Measurements from ENCODE around the gene NHEJ1. TPM values are rescaled to one million over a fixed set of nuclear protein-coding genes. Genes with fewer than 3 reads are reported as not detected.

NHEJ1 gene
- total and polyA plus RNA-seq, 9 of the 15 experiments (the other 6 are each of a cell fraction or from before 2014, with no cell fraction given) = 9.0 to 23.7 (median 13.9) TPM

- TF ChIP-seq RNF219 (CRISPR knock-in tag; IDR thresholded peaks at IDR 0.05) = no peak
- no peak for TF ChIP-seq CREB1 (IDR thresholded peaks at IDR 0.05)
- no peak for TF ChIP-seq CREB1 (CRISPR knock-in tag; IDR thresholded peaks at IDR 0.05)
- no peak for TF ChIP-seq SREBF1 (IDR thresholded peaks at IDR 0.05; ENCODE audit: borderline replicate concordance, low read depth, low read length)
- TF ChIP-seq ZFX (CRISPR knock-in tag; IDR thresholded peaks at IDR 0.05) = peak; percentile 97
- no peak for TF ChIP-seq TARDBP (IDR thresholded peaks at IDR 0.05)
- TF ChIP-seq EGR1 (conservative IDR thresholded peaks at IDR 0.05) = peak; percentile 60
- TF ChIP-seq RBBP5 (IDR thresholded peaks at IDR 0.05; ENCODE audit: borderline replicate concordance, insufficient read depth, low read length, poor library complexity, severe bottlenecking) = no peak
- TF ChIP-seq RBFOX2 (IDR thresholded peaks at IDR 0.05; ENCODE audit: low read depth, low read length) = peak; percentile 88
- no peak for TF ChIP-seq SREBF2 (CRISPR knock-in tag; IDR thresholded peaks at IDR 0.05)
- peak; percentile 20; the same call in 1 of the 2 replicates for TF ChIP-seq CTBP1 (IDR thresholded peaks at IDR 0.05; ENCODE audit: borderline replicate concordance)
- TF ChIP-seq, protein P1, sequence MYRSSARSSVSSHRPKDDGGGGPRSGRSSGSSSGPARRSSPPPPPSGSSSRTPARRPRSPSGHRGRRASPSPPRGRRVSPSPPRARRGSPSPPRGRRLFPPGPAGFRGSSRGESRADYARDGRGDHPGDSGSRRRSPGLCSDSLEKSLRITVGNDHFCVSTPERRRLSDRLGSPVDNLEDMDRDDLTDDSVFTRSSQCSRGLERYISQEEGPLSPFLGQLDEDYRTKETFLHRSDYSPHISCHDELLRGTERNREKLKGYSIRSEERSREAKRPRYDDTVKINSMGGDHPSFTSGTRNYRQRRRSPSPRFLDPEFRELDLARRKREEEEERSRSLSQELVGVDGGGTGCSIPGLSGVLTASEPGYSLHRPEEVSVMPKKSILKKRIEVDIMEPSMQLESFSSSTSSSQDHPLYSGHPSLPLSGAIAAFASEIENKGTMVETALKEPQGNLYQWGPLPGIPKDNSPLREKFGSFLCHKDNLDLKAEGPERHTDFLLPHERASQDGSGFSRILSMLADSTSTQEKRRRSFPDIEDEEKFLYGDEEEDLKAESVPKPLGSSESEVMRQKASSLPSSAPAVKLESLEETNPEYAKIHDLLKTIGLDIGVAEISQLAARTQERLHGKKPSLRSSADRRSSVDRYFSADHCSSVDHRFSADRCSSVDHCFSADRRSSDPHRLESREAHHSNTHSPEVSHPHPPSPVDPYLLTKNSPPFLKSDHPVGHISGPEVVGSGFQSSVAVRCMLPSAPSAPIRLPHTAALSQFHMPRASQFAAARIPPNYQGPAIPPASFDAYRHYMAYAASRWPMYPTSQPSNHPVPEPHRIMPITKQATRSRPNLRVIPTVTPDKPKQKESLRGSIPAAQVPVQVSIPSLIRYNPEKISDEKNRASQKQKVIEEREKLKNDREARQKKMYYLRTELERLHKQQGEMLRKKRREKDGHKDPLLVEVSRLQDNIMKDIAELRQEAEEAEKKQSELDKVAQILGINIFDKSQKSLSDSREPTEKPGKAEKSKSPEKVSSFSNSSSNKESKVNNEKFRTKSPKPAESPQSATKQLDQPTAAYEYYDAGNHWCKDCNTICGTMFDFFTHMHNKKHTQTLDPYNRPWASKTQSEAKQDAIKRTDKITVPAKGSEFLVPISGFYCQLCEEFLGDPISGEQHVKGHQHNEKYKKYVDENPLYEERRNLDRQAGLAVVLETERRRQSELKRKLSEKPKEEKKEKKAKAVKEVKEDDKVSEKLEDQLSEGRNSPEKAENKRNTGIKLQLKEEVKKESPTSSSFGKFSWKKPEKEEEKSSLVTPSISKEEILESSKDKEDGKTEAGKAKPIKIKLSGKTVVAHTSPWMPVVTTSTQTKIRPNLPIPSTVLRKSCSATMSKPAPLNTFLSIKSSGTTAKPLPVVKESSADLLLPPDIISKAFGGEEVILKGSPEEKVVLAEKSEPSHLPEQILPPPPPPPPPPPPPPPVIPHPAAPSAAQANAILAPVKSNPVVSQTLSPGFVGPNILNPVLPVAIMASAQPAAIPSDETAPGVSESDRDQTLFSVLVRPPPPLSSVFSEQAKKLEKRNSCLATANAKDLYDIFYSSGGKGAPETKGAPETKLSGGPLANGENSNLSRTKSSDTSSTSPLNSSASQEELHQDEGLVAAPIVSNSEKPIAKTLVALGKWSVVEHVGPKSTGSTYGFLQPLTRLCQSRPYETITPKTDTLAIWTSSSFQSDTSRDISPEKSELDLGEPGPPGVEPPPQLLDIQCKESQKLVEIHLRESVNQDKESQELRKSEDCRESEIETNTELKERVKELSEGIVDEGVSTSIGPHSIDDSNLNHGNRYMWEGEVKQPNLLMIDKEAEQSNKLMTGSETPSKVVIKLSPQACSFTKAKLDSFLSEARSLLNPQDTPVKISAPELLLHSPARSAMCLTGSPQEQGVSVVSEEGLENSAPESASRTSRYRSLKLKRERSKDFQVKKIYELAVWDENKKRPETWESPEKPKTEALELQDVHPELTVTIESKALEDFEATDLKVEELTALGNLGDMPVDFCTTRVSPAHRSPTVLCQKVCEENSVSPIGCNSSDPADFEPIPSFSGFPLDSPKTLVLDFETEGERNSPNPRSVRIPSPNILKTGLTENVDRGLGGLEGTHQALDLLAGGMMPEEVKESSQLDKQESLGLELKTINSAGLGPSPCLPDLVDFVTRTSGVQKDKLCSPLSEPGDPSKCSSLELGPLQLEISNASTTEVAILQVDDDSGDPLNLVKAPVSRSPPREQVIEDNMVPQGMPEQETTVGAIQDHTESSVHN (IDR thresholded peaks at IDR 0.05; ENCODE audit: borderline replicate concordance in 1 of 2, low read depth in 1 of 2) = no peak
- no peak for TF ChIP-seq NUFIP1 (IDR thresholded peaks at IDR 0.05; ENCODE audit: partially characterized antibody)
- peak; percentile 45 for TF ChIP-seq HNRNPLL (IDR thresholded peaks at IDR 0.05; ENCODE audit: low read depth, low read length, poor library complexity, severe bottlenecking)
- TF ChIP-seq NCOA2 (IDR thresholded peaks at IDR 0.05; ENCODE audit: partially characterized antibody in 2 of 2) = no peak
- TF ChIP-seq TCF7 (IDR thresholded peaks at IDR 0.05; ENCODE audit: borderline replicate concordance) = no peak
- no peak for TF ChIP-seq ZNF212 (CRISPR knock-in tag; IDR thresholded peaks at IDR 0.05)
- no peak for TF ChIP-seq NFE2L1 (tag; IDR thresholded peaks at IDR 0.05; ENCODE audit: borderline replicate concordance, low read depth)
Observed at GRCh38 chr2:219160186-219161017, at the start of gene NHEJ1 (continued).

Data from K562 (cell line).